LNCAP (cell line): Measurements from ENCODE around the gene CHD9.

Source experiments
- CTCF ChIP-seq: fragments of 450-650 bp; IDR thresholded peaks from 2 replicates; pipeline ENCODE4 v1.5.1; 2017; ENCODE audit warnings: mild to moderate bottlenecking

Gene CHD9

GRCh38 chr16:53098526-53099317 lies 43.9 kb downstream of the CHD9 start:
- TF ChIP-seq CTCF: no peak

GRCh38 chr16:53099318-53100130 lies 44.7 kb downstream of the CHD9 start:
- TF ChIP-seq CTCF: no peak

- TF ChIP-seq CTCF: no peak
Observed at GRCh38 chr16:53100131-53100748, 45.4 kb downstream of the CHD9 start.

GRCh38 chr16:53100889-53101288 lies 46.1 kb downstream of the CHD9 start:
- TF ChIP-seq CTCF: no peak

- TF ChIP-seq CTCF: no peak
Observed at GRCh38 chr16:53103811-53104210, 49.0 kb downstream of the CHD9 start.

GRCh38 chr16:53105565-53105964 lies 50.8 kb downstream of the CHD9 start:
- no peak for TF ChIP-seq CTCF

- TF ChIP-seq CTCF: no peak
Observed at GRCh38 chr16:53111078-53111791, 56.4 kb downstream of the CHD9 start.
